Measurements from ENCODE around the gene BEST2.

Gene BEST2

GRCh38 chr19:12802267-12803106 is 50.9 kb downstream of the BEST2 start:
- DNase-seq = no peak

- no peak for DNase-seq
Observed at GRCh38 chr19:12804051-12804450, 52.5 kb downstream of the BEST2 start.

- DNase-seq = peak; percentile 94
Observed at GRCh38 chr19:12806242-12807081, 54.9 kb downstream of the BEST2 start, which contains the start of gene RNASEH2A. Gene RNASEH2A, plus strand, starts transcription at chr19:12806584. Its CDS starts 90 bp downstream, at chr19:12806674.

All from activated CD8-positive, alpha-beta memory T cell treated with anti-CD3 and anti-CD28 coated beads, Interleukin-2, amount 50 U/mL, for 48 hours (primary cell).